Osteoblast (primary cell): ENCODE results near the gene GCNA. TPM values are rescaled to one million over a fixed set of nuclear protein-coding genes. Genes with fewer than 3 reads are reported as not detected.
A peak's percentile ranks its signal among the peaks of the same experiment; 100 is the strongest.

Source experiments
- DNase-seq: peaks from one replicate; pipeline ENCODE4 v3.0.0; 2011; ENCODE audit warnings: low spot score, mixed read lengths; ENCODE audit not compliant: insufficient read length; ENCODE audit errors: missing footprints
- H2AFZ ChIP-seq: 2 replicates; pipeline ENCODE4 v1.6.0; 2011; ENCODE audit warnings: mild to moderate bottlenecking, low read length
- H3K27ac ChIP-seq: 2 replicates; pipeline ENCODE4 v1.5.1; 2011; ENCODE audit warnings: mild to moderate bottlenecking, low read depth, low read length, moderate library complexity
- H3K27me3 ChIP-seq: 2 replicates; pipeline ENCODE4 v1.6.0; 2012; ENCODE audit warnings: mild to moderate bottlenecking, control low read depth, inconsistent platforms, low read length, moderate library complexity; ENCODE audit not compliant: insufficient read depth
- H3K36me3 ChIP-seq: 2 replicates; pipeline ENCODE4 v1.5.1; 2011; ENCODE audit warnings: mild to moderate bottlenecking, low read length, control low read depth, moderate library complexity; ENCODE audit not compliant: insufficient read depth
- H3K4me1 ChIP-seq: 2 replicates; pipeline ENCODE4 v1.5.1; 2011; ENCODE audit warnings: mild to moderate bottlenecking, low read length, control low read depth, moderate library complexity; ENCODE audit not compliant: insufficient read depth
- H3K4me2 ChIP-seq: 2 replicates; pipeline ENCODE4 v1.6.0; 2011; ENCODE audit warnings: mild to moderate bottlenecking, low read length; ENCODE audit not compliant: insufficient read depth
- H3K4me3 ChIP-seq: fragments of 200-600 bp; sonication (generic); 3 replicates; pipeline ENCODE4 v1.5.1; 2012; ENCODE audit warnings: mild to moderate bottlenecking, low read length, inconsistent platforms; ENCODE audit not compliant: insufficient read depth
- H3K79me2 ChIP-seq: 2 replicates; pipeline ENCODE4 v1.6.0; 2012; ENCODE audit warnings: mild to moderate bottlenecking, low read length, control low read depth, inconsistent platforms; ENCODE audit not compliant: insufficient read depth
- H3K9me3 ChIP-seq: 2 replicates; pipeline ENCODE4 v1.5.1; 2011; ENCODE audit warnings: low read depth, low read length, control low read depth
- H4K20me1 ChIP-seq: 2 replicates; pipeline ENCODE4 v1.6.0; 2012; ENCODE audit warnings: mild to moderate bottlenecking, low read length, control low read depth; ENCODE audit not compliant: insufficient read depth
- CTCF ChIP-seq: IDR thresholded peaks from 2 replicates; pipeline ENCODE4 v1.5.1; 2011; ENCODE audit warnings: mild to moderate bottlenecking, low read depth, low read length, moderate library complexity; ENCODE audit errors: extremely low read depth
- total RNA-seq: library from RNA; depleted of rRNA; stranded (reverse); fragments of >200 nt; gene quantifications from 2 replicates; pipeline ENCODE4 v1.2.3, GENCODE V29; 2012

GCNA gene
- total RNA-seq, 1 donor = 4.3 TPM

GRCh38 chrX:71621603-71622002, 43.4 kb downstream of the GCNA start:
- no peak overlapping the region for H3K27ac ChIP-seq
- no peak overlapping the region for H2AFZ ChIP-seq
- H3K9me3 ChIP-seq = no peaks in the 10 kb centered on the region
- no peak overlapping the region for H3K4me2 ChIP-seq
- H3K36me3 ChIP-seq = no peaks in the 10 kb centered on the region
- no peaks in the 10 kb centered on the region for H3K79me2 ChIP-seq
- DNase-seq = peak; percentile 80
- no peaks in the 10 kb centered on the region for H3K4me1 ChIP-seq
- peaks cover 10% of the 10 kb centered on the region for H4K20me1 ChIP-seq
- H3K4me3 ChIP-seq = no peak overlapping the region
- H3K27me3 ChIP-seq = no peaks in the 10 kb centered on the region
- no peak for TF ChIP-seq CTCF

- Histone ChIP-seq H4K20me1 (peaks cover 7% of the 10 kb centered on the region), H3K27ac (no peak overlapping the region), H3K36me3 (no peaks in the 10 kb centered on the region), H3K4me2 (no peak overlapping the region), H2AFZ (no peak overlapping the region), H3K79me2 (no peaks in the 10 kb centered on the region), H3K27me3 (no peaks in the 10 kb centered on the region), H3K4me3 (no peak overlapping the region), H3K4me1 (no peaks in the 10 kb centered on the region), H3K9me3 (no peaks in the 10 kb centered on the region)
- peak; percentile 75 for DNase-seq
- no peak for TF ChIP-seq CTCF
These were observed 43.9 kb downstream of the GCNA start for GRCh38 chrX:71622032-71622575.

GRCh38 chrX:71622576-71623450, 44.6 kb downstream of the GCNA start:
- Histone ChIP-seq H3K79me2 (no peaks in the 10 kb centered on the region), H3K4me2 (no peak overlapping the region), H3K27ac (no peak overlapping the region), H3K36me3 (no peaks in the 10 kb centered on the region), H3K9me3 (no peaks in the 10 kb centered on the region), H3K27me3 (no peaks in the 10 kb centered on the region), H2AFZ (no peak overlapping the region), H3K4me3 (no peak overlapping the region), H4K20me1 (peaks cover 6% of the 10 kb centered on the region), H3K4me1 (no peaks in the 10 kb centered on the region)
- no peak for TF ChIP-seq CTCF
- peak; percentile 89 for DNase-seq

- no peak for DNase-seq
These were observed 45.5 kb downstream of the GCNA start for GRCh38 chrX:71623714-71624113.

More at GRCh38 chrX:71623714-71624113, 45.5 kb downstream of the GCNA start:
- Histone ChIP-seq H3K27ac (no peak overlapping the region), H3K36me3 (no peaks in the 10 kb centered on the region), H3K4me2 (no peak overlapping the region), H3K4me3 (no peak overlapping the region), H3K4me1 (no peaks in the 10 kb centered on the region), H3K27me3 (no peaks in the 10 kb centered on the region), H2AFZ (no peak overlapping the region), H3K79me2 (no peaks in the 10 kb centered on the region), H4K20me1 (peaks cover 6% of the 10 kb centered on the region), H3K9me3 (no peaks in the 10 kb centered on the region)
- TF ChIP-seq CTCF = no peak
